Activated CD4-positive, alpha-beta memory T cell treated with anti-CD3 and anti-CD28 coated beads, Interleukin-2, amount 10 ng/mL, durations not matched to agents 7 days and 5 days (primary cell): ENCODE measurements around the gene P4HA2. TPM values are rescaled to one million over a fixed set of nuclear protein-coding genes. Genes with fewer than 3 reads are reported as not detected.

ENCODE experiments used
- CTCF ChIA-PET: fragments of 350-600 bp; sonication (Branson Sonifier 250); formaldehyde crosslinking; loops from one replicate; lab custom pipeline; 2021; ENCODE audit warnings: antibody characterized with exemption, inconsistent platforms; lab: Charles Lee
- POLR2A ChIA-PET: fragments of 350-600 bp; sonication (Branson Sonifier 250); formaldehyde crosslinking; loops from one replicate; lab custom pipeline; 2021; ENCODE audit warnings: antibody characterized with exemption; lab: Charles Lee
- DNase-seq: peaks from one replicate; pipeline ENCODE4 v3.0.0-alpha.2; 2020
- H3K27ac Mint-ChIP-seq: one replicate; pipeline ENCODE4 v1.8.0; 2021; ENCODE audit warnings: mild to moderate bottlenecking, mixed read lengths
- H3K27me3 Mint-ChIP-seq: one replicate; pipeline ENCODE4 v1.8.0; 2021; ENCODE audit warnings: mixed read lengths
- H3K36me3 Mint-ChIP-seq: one replicate; pipeline ENCODE4 v1.8.0; 2021; ENCODE audit warnings: low read depth, mixed read lengths
- H3K4me1 Mint-ChIP-seq: one replicate; pipeline ENCODE4 v1.8.0; 2021; ENCODE audit warnings: mixed read lengths
- H3K4me3 Mint-ChIP-seq: one replicate; pipeline ENCODE4 v1.8.0; 2021; ENCODE audit warnings: mild to moderate bottlenecking, mixed read lengths
- H3K9me3 Mint-ChIP-seq: one replicate; pipeline ENCODE4 v1.8.0; 2021; ENCODE audit warnings: mixed read lengths
- total RNA-seq, 2 experiments: library from RNA; stranded (reverse); gene quantifications; one replicate each; pipeline ENCODE4 v1.2.3, GENCODE V29; 2021

P4HA2 gene
- total RNA-seq: 10 to 100 TPM in 1 of 2 experiments, 1 to 10 TPM in 1; 9.7 to 10.5 TPM

DNA sequence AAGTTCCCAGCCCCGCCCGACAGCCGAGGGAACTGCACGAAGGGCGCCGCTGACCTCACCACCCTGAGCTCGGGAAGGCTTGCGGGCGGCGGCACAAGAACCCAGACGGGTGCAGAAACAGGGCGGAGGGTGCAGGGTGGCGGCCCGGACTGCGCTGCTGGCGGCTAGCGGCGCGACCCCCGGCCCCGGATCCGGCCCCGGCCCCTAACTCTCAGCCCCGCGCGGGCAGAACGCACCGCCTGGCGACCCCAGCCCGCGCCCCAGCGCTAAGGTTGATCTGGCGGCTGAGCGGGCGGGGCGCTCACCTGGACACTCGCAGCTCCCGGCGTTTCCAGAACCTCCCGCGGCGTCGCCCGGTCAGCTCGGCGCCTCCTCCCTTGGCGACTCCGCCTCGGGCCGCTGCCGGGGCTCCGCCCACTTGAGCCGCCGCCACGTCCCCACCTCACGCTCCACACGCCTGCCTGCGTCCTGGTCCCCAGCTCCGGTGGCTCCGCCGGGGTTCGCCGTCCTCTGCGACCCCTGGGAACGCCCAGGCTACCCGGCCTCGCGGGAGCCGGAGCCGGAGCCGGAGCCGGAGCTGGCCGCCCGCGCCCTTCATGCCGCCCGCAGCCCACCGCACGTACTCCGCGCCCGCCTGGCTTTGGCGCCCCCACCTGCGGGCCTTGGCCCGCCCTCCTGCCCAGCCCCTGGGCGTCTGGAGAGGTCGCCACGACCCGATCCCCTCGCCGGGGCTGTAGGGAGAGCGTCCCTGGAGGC is at the start of gene P4HA2:
P4HA2 (minus strand) TSS at position 369 of the 756 bp plus-strand sequence. CDS start 9,227 bp downstream, outside the sequence.
- H3K27ac Mint-ChIP-seq: no peak within 1 kb of the TSS
- POLR2A ChIA-PET: no interaction called here
- peak within 1 kb of the TSS; percentile 37 for H3K4me3 Mint-ChIP-seq
- H3K4me1 Mint-ChIP-seq: peaks cover 24% of the 10 kb centered on the region
- DNase-seq: peak; percentile 58
- H3K9me3 Mint-ChIP-seq: no peaks in the 10 kb centered on the region
- no peaks in the 10 kb centered on the region for H3K36me3 Mint-ChIP-seq
- CTCF ChIA-PET: interaction anchor here (0.7 to 1.5 kb wide), 4 partner anchors 8 to 48 kb away, joined by 3 to 9 read pairs (median 4); no protein-coding TSS in a partner anchor
- H3K27me3 Mint-ChIP-seq: peaks cover 31% of the 10 kb centered on the region

DNA sequence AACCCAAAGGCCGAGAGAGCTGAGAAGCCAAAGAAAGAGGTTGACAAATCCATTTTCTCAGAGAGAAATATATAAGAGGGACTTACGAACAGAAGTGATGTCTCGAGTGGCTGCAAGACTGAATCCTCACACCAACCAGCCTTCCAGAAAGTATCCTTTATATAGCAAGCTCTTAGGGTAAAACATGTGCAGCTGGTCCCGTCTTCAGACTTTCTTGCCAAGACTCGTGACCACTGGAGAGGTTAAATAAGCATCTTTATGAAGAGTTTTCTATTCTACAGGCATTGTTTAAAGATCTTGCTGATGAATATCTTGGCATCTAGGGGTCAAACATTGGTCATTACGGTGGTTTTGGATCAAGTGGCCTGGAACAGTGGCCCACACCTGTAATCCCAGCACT is 49.6 kb upstream of the P4HA2 start:
- Mint-ChIP-seq H3K4me3 (no peak overlapping the region), H3K9me3 (no peaks in the 10 kb centered on the region), H3K27me3 (peaks cover 21% of the 10 kb centered on the region), H3K4me1 (peaks cover 6% of the 10 kb centered on the region), H3K27ac (no peak overlapping the region), H3K36me3 (no peaks in the 10 kb centered on the region)
- ChIA-PET CTCF (no interaction called here), POLR2A (no interaction called here)
- no peak for DNase-seq

- no peak for DNase-seq
- Mint-ChIP-seq H3K4me3 (no peak overlapping the region), H3K27me3 (peaks cover 23% of the 10 kb centered on the region), H3K9me3 (no peaks in the 10 kb centered on the region), H3K27ac (no peak overlapping the region), H3K4me1 (peaks cover 10% of the 10 kb centered on the region), H3K36me3 (no peaks in the 10 kb centered on the region)
- CTCF ChIA-PET: interaction anchor here (2.0 kb wide), 1 partner anchor 38 kb away, joined by 8 read pairs; no protein-coding TSS in a partner anchor
- POLR2A ChIA-PET: no interaction called here
Measured at GRCh38 chr5:132275367-132276220, 47.9 kb upstream of the P4HA2 start.

- Mint-ChIP-seq H3K9me3 (no peaks in the 10 kb centered on the region), H3K27me3 (peaks cover 18% of the 10 kb centered on the region), H3K36me3 (no peaks in the 10 kb centered on the region), H3K4me1 (peaks cover 10% of the 10 kb centered on the region), H3K4me3 (no peak overlapping the region), H3K27ac (no peak overlapping the region)
- ChIA-PET POLR2A (no interaction called here), CTCF (interaction anchor here (0.6 kb wide), 1 partner anchor 618 kb away, joined by 6 read pairs; no protein-coding TSS in a partner anchor)
- DNase-seq: no peak
Measured at GRCh38 chr5:132274050-132274792, 46.6 kb upstream of the P4HA2 start.

DNA sequence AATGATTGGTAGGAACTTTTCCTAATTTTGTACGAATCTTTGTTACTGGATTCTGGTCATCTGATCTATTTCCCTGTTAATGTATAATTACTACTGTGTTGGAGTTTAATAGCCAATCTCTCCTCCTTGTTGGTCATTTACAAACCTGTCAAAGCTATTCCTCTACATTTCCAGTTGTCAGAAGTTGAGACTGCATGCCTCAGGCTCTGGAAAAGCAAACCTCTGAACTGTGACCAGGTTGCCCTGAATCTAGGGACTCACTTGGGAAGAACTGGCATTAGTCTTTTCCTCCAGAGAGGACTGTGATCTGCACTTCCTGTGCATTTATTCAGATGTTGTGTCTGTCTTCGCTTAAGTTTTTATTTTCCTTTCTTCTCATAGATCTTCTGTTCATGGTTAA is 46.0 kb upstream of the P4HA2 start:
- no peaks in the 10 kb centered on the region for H3K36me3 Mint-ChIP-seq
- H3K27ac Mint-ChIP-seq: no peak overlapping the region
- no peak overlapping the region for H3K4me3 Mint-ChIP-seq
- peaks cover 10% of the 10 kb centered on the region for H3K4me1 Mint-ChIP-seq
- ChIA-PET CTCF (interaction anchor here (1.3 to 2.1 kb wide), 3 partner anchors 12 to 227 kb away, joined by 3 to 8 read pairs (median 5); no protein-coding TSS in a partner anchor), POLR2A (no interaction called here)
- peaks cover 18% of the 10 kb centered on the region for H3K27me3 Mint-ChIP-seq
- H3K9me3 Mint-ChIP-seq: no peaks in the 10 kb centered on the region
- no peak for DNase-seq

DNA sequence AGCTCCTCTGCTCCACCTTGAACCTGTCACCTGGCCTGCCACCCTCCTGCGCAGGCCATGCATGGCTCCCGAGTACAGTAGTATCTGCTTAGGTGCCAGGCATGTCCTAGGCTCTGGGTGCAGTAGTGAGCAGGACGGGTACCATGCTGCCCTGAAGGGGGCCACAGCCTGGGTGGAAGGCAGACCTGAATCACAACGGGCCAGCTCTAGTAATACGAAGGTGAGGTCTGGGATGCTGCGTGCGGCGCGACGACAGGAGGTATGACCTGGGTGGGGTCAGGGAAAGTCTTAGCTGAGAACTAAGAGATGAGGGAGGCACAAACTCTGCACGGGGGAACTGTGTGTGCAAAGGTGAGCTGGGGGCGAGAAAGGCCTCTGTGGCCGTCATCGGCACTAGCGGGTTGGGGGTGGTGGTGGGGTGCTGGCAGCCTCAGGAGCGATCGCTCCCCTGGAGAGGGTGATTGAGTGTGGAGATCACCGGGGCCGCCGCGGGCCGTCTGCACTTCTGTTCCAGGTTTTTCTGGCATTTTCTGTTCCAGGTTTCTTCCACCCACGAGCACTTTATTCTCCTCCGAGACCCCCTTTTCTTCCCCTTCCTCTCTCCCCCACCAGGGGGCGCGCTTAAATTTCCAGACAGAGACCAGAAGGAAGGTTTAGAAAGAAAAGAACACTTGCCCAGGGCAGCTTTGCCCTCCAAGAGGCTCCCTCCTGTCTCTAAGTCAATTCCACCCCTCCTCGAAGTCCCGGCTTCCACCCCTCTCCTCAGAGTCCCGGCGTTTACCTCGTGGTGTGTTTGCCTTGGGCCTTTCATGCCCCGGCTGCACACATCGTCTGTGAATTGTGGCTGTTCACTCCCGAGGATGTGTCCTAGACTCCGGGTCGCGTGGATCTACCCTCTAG is 44.9 kb upstream of the P4HA2 start:
- ChIA-PET POLR2A (no interaction called here), CTCF (interaction anchor here (0.6 to 2.1 kb wide), 9 partner anchors 8 to 352 kb away, joined by 3 to 8 read pairs (median 5); partner anchors contain the start of gene SLC22A5)
- no peak overlapping the region for H3K4me3 Mint-ChIP-seq
- no peaks in the 10 kb centered on the region for H3K9me3 Mint-ChIP-seq
- peaks cover 10% of the 10 kb centered on the region for H3K4me1 Mint-ChIP-seq
- peaks cover 18% of the 10 kb centered on the region for H3K27me3 Mint-ChIP-seq
- no peak overlapping the region for H3K27ac Mint-ChIP-seq
- peak; percentile 65 for DNase-seq
- H3K36me3 Mint-ChIP-seq: no peaks in the 10 kb centered on the region

DNA sequence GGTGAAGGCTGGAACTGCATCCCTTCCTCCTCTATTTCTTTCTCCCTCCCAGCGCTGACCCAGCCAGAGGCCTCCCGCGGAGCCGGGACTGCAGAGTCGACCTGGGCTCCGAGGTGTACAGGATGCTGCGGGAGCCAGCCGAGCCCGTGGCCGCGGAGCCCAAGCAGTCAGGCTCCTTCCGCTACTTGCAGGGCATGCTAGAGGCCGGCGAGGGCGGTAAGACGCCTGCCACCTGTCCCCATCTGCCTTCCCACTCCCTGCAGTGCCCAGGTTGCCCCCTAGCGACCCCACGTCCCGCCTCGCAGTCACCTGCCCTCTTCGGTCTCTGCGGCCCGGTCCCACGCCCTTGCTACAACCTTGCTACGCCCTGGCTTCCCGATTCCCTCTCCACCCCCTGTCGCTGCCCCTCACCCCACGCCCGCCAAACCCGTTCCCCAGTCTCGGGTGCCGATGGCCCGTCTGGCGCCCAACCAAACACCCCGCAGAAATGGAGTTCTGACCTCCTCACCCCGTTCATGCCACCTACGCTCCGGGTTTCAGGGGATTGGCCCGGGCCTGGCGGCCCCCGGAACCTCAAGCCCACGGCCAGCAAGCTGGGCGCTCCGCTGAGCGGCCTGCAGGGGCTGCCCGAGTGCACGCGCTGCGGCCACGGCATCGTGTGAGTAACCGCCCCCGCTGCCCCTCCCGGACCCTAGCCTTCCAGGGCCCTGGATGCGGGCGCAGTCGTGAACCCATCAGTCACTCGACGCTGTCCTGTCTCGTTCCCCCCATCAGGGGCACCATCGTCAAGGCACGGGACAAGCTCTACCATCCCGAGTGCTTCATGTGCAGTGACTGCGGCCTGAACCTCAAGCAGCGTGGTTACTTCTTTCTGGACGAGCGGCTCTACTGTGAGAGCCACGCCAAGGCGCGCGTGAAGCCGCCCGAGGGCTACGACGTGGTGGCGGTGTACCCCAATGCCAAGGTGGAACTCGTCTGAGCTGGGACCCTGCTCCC is 43.9 kb upstream of the P4HA2 start:
- no peak for DNase-seq
- Mint-ChIP-seq H3K9me3 (no peaks in the 10 kb centered on the region), H3K27ac (no peak overlapping the region), H3K4me1 (peaks cover 10% of the 10 kb centered on the region), H3K36me3 (no peaks in the 10 kb centered on the region), H3K27me3 (peaks cover 18% of the 10 kb centered on the region), H3K4me3 (no peak overlapping the region)
- POLR2A ChIA-PET: no interaction called here
- CTCF ChIA-PET: interaction anchor here (0.6 to 2.1 kb wide), 8 partner anchors 9 to 353 kb away, joined by 3 to 8 read pairs (median 5); partner anchors contain the start of gene SLC22A5

DNA sequence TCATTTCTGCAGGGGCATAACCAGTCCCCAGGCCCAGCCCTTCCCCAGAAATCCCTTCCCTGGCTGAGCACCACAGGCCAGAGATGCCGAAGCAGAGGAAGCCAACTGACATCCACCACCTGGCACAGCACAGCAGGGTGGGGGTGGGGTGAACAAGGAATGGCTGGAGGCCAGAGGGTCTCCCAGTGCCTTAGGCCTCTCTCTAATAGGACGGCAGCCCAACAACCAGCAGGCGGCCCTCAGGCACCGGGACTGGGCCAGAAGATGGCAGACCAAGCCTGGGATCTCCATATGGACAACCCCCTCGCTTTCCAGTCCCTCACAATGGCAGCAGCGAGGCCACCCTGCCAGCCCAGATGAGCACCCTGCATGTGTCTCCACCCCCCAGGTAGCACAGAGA is 43.1 kb upstream of the P4HA2 start:
- POLR2A ChIA-PET: no interaction called here
- peaks cover 18% of the 10 kb centered on the region for H3K27me3 Mint-ChIP-seq
- no peaks in the 10 kb centered on the region for H3K9me3 Mint-ChIP-seq
- H3K4me3 Mint-ChIP-seq: no peak overlapping the region
- no peak overlapping the region for H3K27ac Mint-ChIP-seq
- DNase-seq: no peak
- CTCF ChIA-PET: no interaction called here
- H3K4me1 Mint-ChIP-seq: peaks cover 10% of the 10 kb centered on the region
- H3K36me3 Mint-ChIP-seq: no peaks in the 10 kb centered on the region

DNA sequence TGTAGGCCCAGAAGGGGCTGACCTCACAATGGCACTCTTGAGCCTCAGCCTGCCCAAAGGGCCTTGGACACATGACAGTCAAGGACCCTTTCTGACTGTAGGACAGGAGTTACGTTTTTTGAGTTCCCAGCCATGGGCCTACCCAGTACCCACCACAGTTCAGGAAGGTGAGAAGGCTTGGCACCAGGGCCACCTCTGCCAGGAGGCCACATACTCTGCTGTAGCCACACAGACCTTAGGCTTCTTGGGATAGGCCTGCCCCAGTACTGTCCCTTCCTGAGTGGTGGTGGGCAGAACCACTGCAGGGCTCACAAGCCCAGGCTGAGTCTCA is 42.6 kb upstream of the P4HA2 start:
- POLR2A ChIA-PET: no interaction called here
- CTCF ChIA-PET: no interaction called here
- H3K4me1 Mint-ChIP-seq: peaks cover 10% of the 10 kb centered on the region

DNA sequence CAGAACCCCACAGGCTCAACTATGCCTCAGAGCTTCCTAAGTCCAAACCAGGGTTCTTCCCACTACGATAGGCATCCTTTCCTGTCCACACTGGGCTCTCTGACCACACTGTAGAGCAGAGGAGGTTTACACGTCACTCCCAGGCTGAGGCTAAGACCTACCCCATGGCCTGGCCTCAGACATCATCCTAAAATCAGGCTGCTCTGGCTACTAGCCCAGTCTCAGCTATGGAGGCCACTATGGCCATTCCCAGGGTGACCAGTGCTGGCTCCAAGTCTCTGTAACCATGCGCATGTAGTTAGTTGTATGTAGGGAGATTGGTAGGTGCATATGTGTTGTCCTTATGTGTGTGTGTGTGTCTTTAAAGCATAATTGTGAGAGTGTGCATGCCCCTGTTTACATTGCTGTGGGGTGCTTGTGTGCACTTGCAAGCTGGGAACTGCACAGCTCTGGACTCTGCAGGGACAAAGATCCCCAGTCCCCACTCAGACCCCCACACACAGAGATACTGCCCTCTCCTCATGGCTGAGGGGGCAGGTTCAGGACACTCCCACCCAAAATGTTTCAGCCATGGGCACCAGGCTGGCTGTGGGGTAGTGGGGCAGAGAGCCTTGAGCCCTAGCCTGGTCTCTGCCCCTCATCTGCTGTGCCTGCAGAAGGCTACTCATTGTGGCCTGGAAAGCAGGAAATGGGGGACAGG is 42.1 kb upstream of the P4HA2 start:
- H3K9me3 Mint-ChIP-seq: no peaks in the 10 kb centered on the region
- H3K27ac Mint-ChIP-seq: no peak overlapping the region
- H3K4me1 Mint-ChIP-seq: peaks cover 10% of the 10 kb centered on the region
- H3K36me3 Mint-ChIP-seq: no peaks in the 10 kb centered on the region
- H3K4me3 Mint-ChIP-seq: no peak overlapping the region
- ChIA-PET POLR2A (no interaction called here), CTCF (no interaction called here)
- DNase-seq: no peak
- peaks cover 18% of the 10 kb centered on the region for H3K27me3 Mint-ChIP-seq

More for the DNA sequence above, 42.6 kb upstream of the P4HA2 start:
- Mint-ChIP-seq H3K27ac (no peak overlapping the region), H3K9me3 (no peaks in the 10 kb centered on the region), H3K4me3 (no peak overlapping the region), H3K36me3 (no peaks in the 10 kb centered on the region), H3K27me3 (peaks cover 18% of the 10 kb centered on the region)
- no peak for DNase-seq
